AML-193 (cell line): Measurements from ENCODE around the gene TRERF1.
A peak's percentile ranks its signal among the peaks of the same experiment; 100 is the strongest.

ENCODE experiments used
- DNase-seq, 2 experiments: peaks; one replicate each; lab custom pipeline; 2025; lab: John Stamatoyannopoulos, UW

The TRERF1 gene

DNA sequence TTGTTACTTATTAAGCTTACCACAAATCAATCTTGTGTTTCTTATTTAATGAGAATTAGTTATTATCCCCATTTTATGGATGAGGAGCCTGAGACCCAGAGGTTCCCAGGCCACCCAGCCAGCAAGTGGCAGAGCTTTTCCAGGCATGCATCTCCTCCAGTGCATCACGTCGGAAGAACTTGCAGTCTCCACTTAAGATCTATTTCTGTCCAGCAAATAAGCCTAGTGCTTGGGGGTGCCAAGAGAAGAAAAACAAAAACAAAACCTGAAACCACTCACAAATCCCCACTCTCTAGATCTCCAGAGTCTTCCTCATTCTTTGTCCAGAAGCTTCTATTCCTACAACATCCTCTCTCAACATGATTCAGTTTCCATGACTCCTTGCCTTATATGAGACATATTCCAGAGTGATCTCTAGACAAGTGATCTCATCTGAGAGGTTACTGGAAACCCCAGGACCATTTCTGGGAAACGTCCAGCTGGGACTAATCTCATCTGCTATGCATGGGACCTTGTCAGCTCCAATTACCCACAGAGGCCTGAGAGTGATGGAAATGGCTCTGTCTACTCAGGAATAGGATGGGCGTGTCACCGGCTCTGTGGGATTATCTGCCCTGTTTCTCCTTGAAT lies 261.1 kb downstream of the TRERF1 start:
- DNase-seq, result no peak

GRCh38 chr6:42188406-42188805 lies 263.3 kb downstream of the TRERF1 start:
- DNase-seq, result no peak

DNA sequence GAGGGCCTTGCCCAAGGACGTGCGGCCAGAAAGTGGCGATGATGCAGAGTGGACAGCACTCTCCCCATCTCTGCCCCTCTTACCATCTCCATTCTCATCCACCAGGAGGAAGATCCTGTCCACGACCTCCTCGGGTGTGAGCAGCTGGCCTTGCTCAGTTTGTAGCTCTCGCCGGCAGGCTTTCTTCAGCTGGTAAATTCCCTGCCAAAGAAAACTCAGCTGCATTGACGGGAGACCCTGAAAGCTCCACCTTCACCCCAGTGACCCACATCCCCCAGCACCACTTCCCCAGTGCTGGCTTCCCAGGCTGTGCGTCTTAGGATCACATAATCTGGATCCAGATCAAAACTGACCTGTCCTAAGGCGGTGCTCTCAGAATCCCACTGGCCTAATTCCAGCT lies 266.1 kb downstream of the TRERF1 start:
- DNase-seq, result no peak

DNA sequence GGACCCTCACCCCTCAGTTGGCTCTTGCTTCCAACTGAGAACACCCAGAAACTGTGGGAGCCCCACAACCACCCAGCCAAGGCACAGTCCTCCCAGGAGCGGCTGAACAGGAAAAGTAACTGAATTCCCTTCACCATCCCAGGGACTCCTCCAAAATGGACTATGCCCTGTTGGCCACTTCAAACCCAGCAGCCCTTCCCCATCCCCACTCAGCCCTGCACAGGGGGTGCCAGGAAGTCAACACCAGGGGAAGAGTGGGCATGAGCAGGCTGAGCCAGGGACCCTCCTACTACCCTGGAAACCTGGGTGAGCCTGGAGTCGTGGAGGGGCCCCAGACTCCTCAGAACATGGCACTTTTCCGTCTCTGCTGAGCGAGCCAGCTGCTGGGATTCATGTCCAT lies 267.3 kb downstream of the TRERF1 start:
- DNase-seq, result no peak

DNA sequence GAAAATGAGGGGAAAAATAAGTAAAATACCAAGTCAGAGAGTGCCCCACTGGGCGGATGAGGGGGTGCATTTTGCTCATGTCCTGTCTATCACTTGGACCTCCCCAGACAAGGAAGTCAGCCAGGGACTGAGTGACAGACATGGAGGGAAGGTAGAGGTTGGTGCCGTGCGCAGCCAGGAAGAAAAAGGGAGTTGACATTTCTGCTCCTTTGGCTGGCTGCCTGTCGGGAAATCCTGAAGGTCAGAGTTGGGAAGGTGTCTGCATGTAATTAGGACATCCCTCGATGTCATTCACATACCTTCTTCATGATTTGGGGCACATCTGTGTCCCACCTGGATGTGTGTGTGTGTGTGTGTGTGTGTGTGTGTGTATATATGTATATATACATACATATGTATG lies 269.6 kb downstream of the TRERF1 start:
- no peak for DNase-seq

GRCh38 chr6:42179945-42180313 lies 271.8 kb downstream of the TRERF1 start:
- no peak for DNase-seq

DNA sequence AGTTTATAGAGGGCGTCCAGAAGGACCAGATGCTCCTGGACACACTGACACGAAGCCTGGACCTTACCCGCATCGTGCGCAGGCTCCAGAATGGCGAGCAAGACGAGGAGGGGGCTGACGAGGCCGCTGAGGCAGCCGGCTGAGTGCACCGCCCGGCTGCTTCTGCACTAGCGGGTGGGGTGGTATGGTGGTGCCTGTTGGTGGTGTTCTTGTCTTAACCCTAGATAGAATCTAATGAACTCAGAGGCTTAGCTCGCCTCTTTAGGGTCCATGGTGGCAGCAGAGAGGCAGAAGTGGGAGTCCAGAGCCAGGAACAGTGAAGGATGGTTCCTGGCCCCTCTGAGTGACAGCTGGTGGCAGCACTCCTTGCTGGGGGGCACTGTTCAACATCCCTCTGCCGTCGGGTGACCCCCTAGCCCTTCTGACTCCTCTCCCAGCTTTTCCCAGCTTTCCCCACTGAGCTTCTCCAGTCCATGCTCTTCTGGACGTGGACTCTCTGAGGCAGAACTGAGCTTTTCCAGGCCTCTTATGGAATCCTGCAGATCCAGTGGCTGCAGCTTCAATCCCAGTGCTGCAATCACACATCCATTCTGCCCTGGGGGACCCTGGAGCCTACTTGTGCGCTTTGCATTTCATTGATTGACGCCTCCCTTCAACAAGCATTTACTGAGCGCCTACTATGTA lies 272.3 kb downstream of the TRERF1 start:
- no peak for DNase-seq

DNA sequence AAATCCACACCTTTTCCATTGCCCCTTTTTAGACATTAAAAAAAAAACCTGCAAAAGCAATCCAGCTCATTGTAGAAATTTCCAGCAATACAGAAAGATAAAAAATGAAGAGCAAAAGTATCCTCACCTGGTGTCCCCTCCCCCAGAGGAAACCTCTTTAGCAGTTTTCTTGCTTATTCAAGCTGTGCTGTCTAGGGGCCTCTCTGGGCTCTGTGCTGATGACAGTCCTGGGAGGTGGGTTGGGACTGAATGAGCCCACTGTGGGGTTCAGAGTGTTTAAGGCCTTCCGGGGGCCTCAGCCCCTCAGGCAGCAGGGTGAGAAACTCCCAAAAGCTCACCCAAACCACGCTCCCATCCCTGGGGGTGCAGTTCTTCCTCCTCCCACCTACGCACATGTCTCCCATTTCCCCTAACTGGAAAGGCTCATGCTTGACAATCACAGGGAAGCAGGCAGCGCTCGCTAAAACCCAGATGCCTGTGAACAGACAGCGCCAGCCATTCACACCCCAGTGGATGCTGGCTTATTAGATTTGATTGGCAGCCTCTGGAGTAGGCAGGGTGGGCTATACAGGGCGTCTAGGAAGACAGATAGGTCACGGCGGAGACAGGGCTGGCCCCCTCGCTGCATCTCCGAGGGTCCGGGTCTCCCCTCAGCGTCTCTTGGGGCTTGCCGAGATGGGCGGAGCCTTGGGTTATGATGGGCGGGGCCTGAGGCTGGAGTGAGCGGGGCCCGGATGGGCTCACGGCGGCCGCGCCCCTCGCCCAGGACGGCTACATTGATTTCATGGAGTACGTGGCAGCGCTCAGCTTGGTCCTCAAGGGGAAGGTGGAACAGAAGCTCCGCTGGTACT lies 274.0 kb downstream of the TRERF1 start:
- no peak for DNase-seq

DNA sequence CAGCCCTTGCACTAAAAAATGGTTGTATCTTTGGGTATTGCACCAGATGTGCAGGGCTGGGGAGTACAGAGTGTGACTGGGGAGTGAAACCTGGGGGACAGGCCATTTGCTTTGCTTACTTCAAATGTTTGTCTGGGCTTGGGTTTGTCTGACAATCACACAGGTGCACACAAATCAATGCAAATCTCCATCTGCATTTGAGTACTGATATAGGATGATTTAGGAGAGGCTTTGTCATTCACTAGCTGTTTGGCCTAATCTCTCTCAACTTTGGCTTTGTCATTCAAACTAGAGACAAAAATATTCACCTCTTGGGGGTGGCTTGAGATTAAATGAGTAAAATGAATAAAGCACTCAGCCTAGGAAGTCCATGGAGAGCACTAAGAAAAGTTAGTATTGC lies 274.7 kb downstream of the TRERF1 start:
- no peak for DNase-seq

DNA sequence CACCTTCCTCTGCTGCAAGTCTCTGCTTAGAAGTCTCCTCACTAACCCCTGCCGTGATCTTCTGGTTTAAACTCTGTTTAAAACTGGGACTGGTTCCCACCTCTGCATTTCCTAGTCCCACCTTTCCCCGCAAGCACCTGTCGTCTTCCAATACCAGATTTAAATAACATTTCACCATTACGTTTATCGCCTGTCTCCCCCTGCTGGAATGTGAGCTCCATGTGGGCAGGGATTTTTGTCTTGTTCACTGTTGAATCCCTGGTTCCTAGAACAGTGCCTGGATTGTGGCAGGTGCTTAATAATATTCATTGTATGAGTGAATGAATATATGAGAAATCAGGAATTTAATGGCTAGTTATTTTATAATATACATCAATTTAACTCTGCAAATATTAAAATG lies 275.9 kb downstream of the TRERF1 start:
- peak in 1 of 2 experiments; percentile 8 for DNase-seq
